Measurements from ENCODE around the gene PARL. TPM values are rescaled to one million over a fixed set of nuclear protein-coding genes. Genes with fewer than 3 reads are reported as not detected.

Gene PARL
- total RNA-seq (2021; fragmentation: NEBNext Ultra II Directional; extraction: Animal tissue kit (Norgen Biotek cat#: 25700)), result 10 to 100 TPM; 64.7 to 82.5 (median 81.4) TPM
- long read RNA-seq, transcript PARL-202 (10 exons, 1,414 nt), result major isoform, 30 of 47 reads
- long read RNA-seq, transcript PARL-201 (9 exons, 1,240 nt), result minor isoform, 5 of 47 reads
- long read RNA-seq, partial matches to known transcripts, result 4 of 47 reads
- long read RNA-seq, other reads (novel, unspliced or antisense), result 6 of 47 reads

GRCh38 chr3:183884427-183885296 is at the start of gene PARL:
Gene PARL, minus strand, starts transcription at chr3:183884880. Its CDS starts 34 bp downstream, at chr3:183884846.
- Mint-ChIP-seq H3K27ac (peak within 1 kb of the TSS; percentile 80), H3K4me1 (ENCODE audit: low read depth) (peaks cover 32% of the 10 kb centered on the region), H3K36me3 (ENCODE audit: low read depth) (peaks cover 9% of the 10 kb centered on the region), H3K9me3 (no peaks in the 10 kb centered on the region), H3K27me3 (ENCODE audit: insufficient read depth) (peaks cover 9% of the 10 kb centered on the region), H3K4me3 (peak within 1 kb of the TSS; percentile 96)
- TF ChIP-seq, protein P1, sequence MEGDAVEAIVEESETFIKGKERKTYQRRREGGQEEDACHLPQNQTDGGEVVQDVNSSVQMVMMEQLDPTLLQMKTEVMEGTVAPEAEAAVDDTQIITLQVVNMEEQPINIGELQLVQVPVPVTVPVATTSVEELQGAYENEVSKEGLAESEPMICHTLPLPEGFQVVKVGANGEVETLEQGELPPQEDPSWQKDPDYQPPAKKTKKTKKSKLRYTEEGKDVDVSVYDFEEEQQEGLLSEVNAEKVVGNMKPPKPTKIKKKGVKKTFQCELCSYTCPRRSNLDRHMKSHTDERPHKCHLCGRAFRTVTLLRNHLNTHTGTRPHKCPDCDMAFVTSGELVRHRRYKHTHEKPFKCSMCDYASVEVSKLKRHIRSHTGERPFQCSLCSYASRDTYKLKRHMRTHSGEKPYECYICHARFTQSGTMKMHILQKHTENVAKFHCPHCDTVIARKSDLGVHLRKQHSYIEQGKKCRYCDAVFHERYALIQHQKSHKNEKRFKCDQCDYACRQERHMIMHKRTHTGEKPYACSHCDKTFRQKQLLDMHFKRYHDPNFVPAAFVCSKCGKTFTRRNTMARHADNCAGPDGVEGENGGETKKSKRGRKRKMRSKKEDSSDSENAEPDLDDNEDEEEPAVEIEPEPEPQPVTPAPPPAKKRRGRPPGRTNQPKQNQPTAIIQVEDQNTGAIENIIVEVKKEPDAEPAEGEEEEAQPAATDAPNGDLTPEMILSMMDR (IDR thresholded peaks at IDR 0.05), result peak; percentile 99
- DNase-seq, result peak; percentile 87

DNA sequence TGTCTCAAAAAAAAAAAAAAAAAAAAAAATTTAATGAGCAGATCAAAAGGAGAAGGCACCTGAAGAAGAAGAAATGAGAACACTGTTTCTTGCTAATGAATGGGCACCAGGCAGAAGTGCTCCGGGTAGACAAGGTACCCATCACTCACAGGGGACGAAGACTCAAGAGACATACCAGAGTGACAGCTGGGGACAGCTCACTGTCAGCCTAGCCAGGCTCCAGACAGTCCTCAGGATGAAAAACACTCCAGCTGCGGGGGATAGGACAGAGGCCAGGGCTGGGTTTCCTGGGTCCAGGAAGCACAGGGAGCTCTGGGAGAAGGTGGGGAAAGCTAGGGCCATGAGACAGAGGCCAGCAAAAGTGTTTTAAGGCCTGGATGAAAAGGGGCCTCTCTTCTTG is 48.5 kb upstream of the PARL start:
- no peak overlapping the region for H3K27ac Mint-ChIP-seq
- H3K36me3 Mint-ChIP-seq (ENCODE audit: low read depth), result peaks cover 34% of the 10 kb centered on the region
- H3K9me3 Mint-ChIP-seq, result no peaks in the 10 kb centered on the region
- TF ChIP-seq, protein P1 (IDR thresholded peaks at IDR 0.05), result no peak
- peaks cover 13% of the 10 kb centered on the region for H3K4me1 Mint-ChIP-seq (ENCODE audit: low read depth)
- H3K27me3 Mint-ChIP-seq (ENCODE audit: insufficient read depth), result no peaks in the 10 kb centered on the region; the same call in 1 of the 2 replicates
- no peak overlapping the region for H3K4me3 Mint-ChIP-seq
- no peak for DNase-seq

- TF ChIP-seq, protein P1 (IDR thresholded peaks at IDR 0.05), result no peak
- Mint-ChIP-seq H3K36me3 (ENCODE audit: low read depth) (peaks cover 26% of the 10 kb centered on the region), H3K9me3 (no peaks in the 10 kb centered on the region), H3K4me1 (ENCODE audit: low read depth) (peaks cover 6% of the 10 kb centered on the region), H3K27ac (no peak overlapping the region), H3K4me3 (no peak overlapping the region), H3K27me3 (ENCODE audit: insufficient read depth) (no peaks in the 10 kb centered on the region)
- no peak for DNase-seq
These were observed 47.2 kb upstream of the PARL start for GRCh38 chr3:183931881-183932280.

DNA sequence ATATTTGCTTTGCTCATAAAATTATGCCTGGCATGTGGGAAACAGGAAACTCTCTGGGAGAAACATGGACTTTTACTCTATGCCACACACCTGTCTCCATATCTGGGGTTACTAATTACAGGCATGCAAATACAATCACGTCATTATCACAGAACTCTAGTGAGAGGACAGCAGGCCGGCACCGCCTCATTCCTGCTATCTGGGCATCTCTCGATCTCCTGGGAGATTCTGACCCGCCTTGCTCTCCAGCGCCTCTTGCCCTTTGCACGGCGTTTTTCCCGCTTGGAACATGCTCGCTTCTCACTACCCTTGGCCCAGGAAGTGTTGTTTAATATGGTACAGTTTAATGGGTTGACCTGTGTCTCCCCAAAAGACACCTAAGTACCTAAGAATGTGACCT is 45.4 kb upstream of the PARL start:
- no peak for DNase-seq
- TF ChIP-seq, protein P1 (IDR thresholded peaks at IDR 0.05), result no peak
- H3K4me3 Mint-ChIP-seq, result no peak overlapping the region
- H3K4me1 Mint-ChIP-seq (ENCODE audit: low read depth), result peaks cover 10% of the 10 kb centered on the region
- H3K27ac Mint-ChIP-seq, result no peak overlapping the region
- no peaks in the 10 kb centered on the region for H3K27me3 Mint-ChIP-seq (ENCODE audit: insufficient read depth)
- no peaks in the 10 kb centered on the region for H3K9me3 Mint-ChIP-seq
- peaks cover 20% of the 10 kb centered on the region for H3K36me3 Mint-ChIP-seq (ENCODE audit: low read depth)

- no peak overlapping the region for H3K27ac Mint-ChIP-seq
- DNase-seq, result no peak
- peaks cover 15% of the 10 kb centered on the region for H3K4me1 Mint-ChIP-seq (ENCODE audit: low read depth)
- no peak overlapping the region for H3K4me3 Mint-ChIP-seq
- TF ChIP-seq, protein P1 (IDR thresholded peaks at IDR 0.05), result no peak
- H3K36me3 Mint-ChIP-seq (ENCODE audit: low read depth), result peaks cover 23% of the 10 kb centered on the region
- H3K27me3 Mint-ChIP-seq (ENCODE audit: insufficient read depth), result no peaks in the 10 kb centered on the region
- no peaks in the 10 kb centered on the region for H3K9me3 Mint-ChIP-seq
These were observed 42.4 kb upstream of the PARL start for GRCh38 chr3:183927059-183927458.
